Hematopoietic multipotent progenitor cell treated with erythropoietin and hydrocortisone succinate and interleukin-3 and kit ligand, for 8 days (in vitro differentiated cells): ENCODE results near the gene HBG1.

Experiments
- DNase-seq: peaks from one replicate; pipeline ENCODE4 v3.0.0-alpha.2; 2015

The HBG1 gene

GRCh38 chr11:5224538-5225479 is 24.8 kb downstream of the HBG1 start:
- peak; percentile 91 for DNase-seq

GRCh38 chr11:5223686-5224085 is 26.0 kb downstream of the HBG1 start:
- peak; percentile 79 for DNase-seq

DNA sequence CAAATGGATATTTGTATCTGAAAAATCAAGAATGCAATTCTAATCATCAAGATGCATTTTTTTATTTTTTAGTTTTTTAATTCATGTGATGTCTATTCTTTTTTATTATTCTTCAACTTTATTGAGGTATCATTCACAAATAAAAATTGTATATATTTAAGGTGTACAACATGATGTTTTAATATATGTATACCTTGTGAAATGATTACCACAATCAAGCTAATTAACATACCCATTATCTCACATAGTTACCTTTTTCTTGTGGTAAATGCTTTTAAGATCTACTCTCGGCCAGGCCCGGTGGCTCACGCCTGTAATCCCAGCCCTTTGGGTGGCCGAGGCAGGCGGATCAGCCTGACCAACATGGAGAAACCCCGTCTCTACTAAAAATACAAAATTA is 26.5 kb downstream of the HBG1 start:
- DNase-seq, result peak; percentile 57

GRCh38 chr11:5210376-5210885 is 39.2 kb downstream of the HBG1 start:
- DNase-seq, result no peak

GRCh38 chr11:5204787-5205186 is 44.9 kb downstream of the HBG1 start:
- DNase-seq, result peak; percentile 94

GRCh38 chr11:5203366-5203765 is 46.3 kb downstream of the HBG1 start:
- DNase-seq, result no peak

GRCh38 chr11:5200582-5200981 is 49.1 kb downstream of the HBG1 start, which contains the start of gene OR51V1:
TSS of gene OR51V1 (minus strand) at chr11:5200682. CDS start at chr11:5200682, 0 bp downstream.
- DNase-seq, result no peak

GRCh38 chr11:5198285-5198684 is 51.4 kb downstream of the HBG1 start:
- DNase-seq, result no peak
